HepG2 (cell line): ENCODE results near the gene TAF1C. TPM values are rescaled to one million over a fixed set of nuclear protein-coding genes. Genes with fewer than 3 reads are reported as not detected.
A peak's percentile ranks its signal among the peaks of the same experiment; 100 is the strongest.

Experiments used
- ATAC-seq: fragments of 200-7000 bp; cut with Tn5 transposase; 3 replicates; pipeline ENCODE4 v1.9.1; 2020; ENCODE audit warnings: mild to moderate bottlenecking, moderate library complexity
- BruUV-seq: library from RNA; stranded (reverse); fragments of 400-500 nt; replicated peaks from 2 replicates; lab custom pipeline; 2021; lab: Mats Ljungman, UMichigan
- CTCF ChIA-PET: fragments of 300-600 bp; formaldehyde crosslinking; extraction: SDS; loops from one replicate; lab custom pipeline; 2021; ENCODE audit warnings: low total read pairs, inconsistent platforms, low intra/inter-chr PET ratio; lab: Yijun Ruan, JAX
- POLR2A ChIA-PET: fragments of 350-600 bp; sonication (Branson Sonifier 250); formaldehyde crosslinking; loops from one replicate; lab custom pipeline; 2020; ENCODE audit warnings: antibody characterized with exemption, inconsistent platforms; lab: Yijun Ruan, JAX
- DNase-seq: peaks from one replicate; pipeline ENCODE4 v3.0.0-alpha.2; 2015; ENCODE audit warnings: low spot score
- FAIRE-seq: peaks from 3 replicates; lab custom pipeline; 2011; peaks lifted over from hg19 to GRCh38; lab: Jason Lieb, UNC
- H2AFZ ChIP-seq: one replicate; pipeline ENCODE4 v1.6.1; 2011; ENCODE audit warnings: low read length, inconsistent platforms
- H3K27ac ChIP-seq: fragments of 300-600 bp; 3 replicates; pipeline ENCODE4 v1.8.0; 2011; ENCODE audit warnings: mixed run types, mild to moderate bottlenecking, mixed read lengths, low read length, inconsistent platforms; ENCODE audit not compliant: insufficient read depth; ENCODE audit errors: extremely low read length
- H3K27me3 ChIP-seq, 2 experiments: fragments of 200-600 bp in 1 of 2; 2 replicates in 1 of 2; 3 replicates in 1 of 2; pipeline versions ENCODE4 v1.6.0 to v1.8.0; 2011; ENCODE audit warnings: low read length in 2 of 2, mild to moderate bottlenecking in 2 of 2, moderate library complexity in 2 of 2, inconsistent platforms in 1 of 2; ENCODE audit not compliant: insufficient read depth in 2 of 2, control insufficient read depth in 1 of 2
- H3K36me3 ChIP-seq, 2 experiments: fragments of 200-600 bp in 1 of 2; replicated peaks in 1 of 2; 2 replicates in 1 of 2; 3 replicates in 1 of 2; pipeline versions ENCODE4 v1.5.1 to v1.8.0; 2011; ENCODE audit warnings: low read length in 2 of 2, inconsistent platforms in 1 of 2; ENCODE audit not compliant: insufficient read depth in 2 of 2, control insufficient read depth in 1 of 2
- H3K4me1 ChIP-seq: 2 replicates; pipeline ENCODE4 v1.5.1; 2012; ENCODE audit warnings: low read length, inconsistent platforms; ENCODE audit not compliant: insufficient read depth
- H3K4me2 ChIP-seq: 2 replicates; pipeline ENCODE4 v1.6.0; 2011; ENCODE audit warnings: low read depth, low read length, inconsistent platforms
- H3K4me3 ChIP-seq, 3 experiments: fragments of 200-600 bp in 1 of 3; sonication (generic), shearing (Covaris generic) in 1 of 3; replicated peaks in 1 of 3; 2 replicates each; pipeline ENCODE4 v1.5.1; 2011 to 2016; ENCODE audit warnings: low read length in 3 of 3, inconsistent platforms in 2 of 3, low read depth in 2 of 3, mild to moderate bottlenecking in 2 of 3, control low read depth in 1 of 3, mixed read lengths in 1 of 3; ENCODE audit not compliant: insufficient read depth in 1 of 3
- H3K79me2 ChIP-seq: one replicate; pipeline ENCODE4 v1.6.1; 2011; ENCODE audit warnings: low read length, inconsistent platforms; ENCODE audit not compliant: insufficient read depth
- H3K9ac ChIP-seq: 2 replicates; pipeline ENCODE4 v1.6.0; 2011; ENCODE audit warnings: mild to moderate bottlenecking, low read depth, low read length, inconsistent platforms; ENCODE audit not compliant: insufficient read depth
- H3K9me3 ChIP-seq: 2 replicates; pipeline ENCODE4 v1.5.1; 2012; ENCODE audit warnings: mild to moderate bottlenecking, low read length
- H4K20me1 ChIP-seq: 2 replicates; pipeline ENCODE4 v1.6.0; 2011; ENCODE audit warnings: inconsistent platforms, mild to moderate bottlenecking, low read length, moderate library complexity; ENCODE audit not compliant: insufficient read depth
- HES4 ChIP-seq: sonication (generic); formaldehyde crosslinking; IDR thresholded peaks from 2 replicates; pipeline ENCODE4 v1.9.0; 2021; ENCODE audit warnings: mild to moderate bottlenecking, missing genetic modification reagents, borderline replicate concordance
- MAFK ChIP-seq, 2 experiments: IDR thresholded peaks in 1 of 2; conservative IDR thresholded peaks in 1 of 2; 2 replicates each; pipeline ENCODE4 v1.6.1; 2011; ENCODE audit warnings: improper control_type of control experiment in 2 of 2, low read length in 2 of 2
- NFE2L2 ChIP-seq: fragments of 150-350 bp; IDR thresholded peaks from 2 replicates; pipeline ENCODE4 v1.6.1; 2014; ENCODE audit warnings: low read length
- TBX3 ChIP-seq: fragments of 450-650 bp; IDR thresholded peaks from 2 replicates; pipeline ENCODE4 v1.6.1; 2017; ENCODE audit warnings: antibody characterized with exemption, mild to moderate bottlenecking, inconsistent platforms, borderline replicate concordance
- TOE1 ChIP-seq: sonication (generic); formaldehyde crosslinking; IDR thresholded peaks from 2 replicates; pipeline ENCODE4 v1.4.0; 2020; ENCODE audit warnings: mild to moderate bottlenecking, missing genetic modification reagents
- XBP1 ChIP-seq: sonication (generic); formaldehyde crosslinking; IDR thresholded peaks from 2 replicates; pipeline ENCODE4 v1.5.0; 2020; ENCODE audit warnings: missing genetic modification reagents
- ZMAT3 ChIP-seq: sonication (generic); formaldehyde crosslinking; conservative IDR thresholded peaks from 2 replicates; pipeline ENCODE4 v1.7.0; 2021; ENCODE audit warnings: missing genetic modification reagents
- ZNF441 ChIP-seq: sonication (generic); formaldehyde crosslinking; IDR thresholded peaks from 2 replicates; pipeline ENCODE4 v1.7.0; 2021; ENCODE audit warnings: missing genetic modification reagents, borderline replicate concordance
- ZNF782 ChIP-seq: sonication (generic); formaldehyde crosslinking; IDR thresholded peaks from 2 replicates; pipeline ENCODE4 v1.4.0; 2020; ENCODE audit warnings: missing genetic modification reagents, mild to moderate bottlenecking, borderline replicate concordance
- WGBS: methylation state at CpG from one replicate; pipeline ENCODE4 v1.1.6; 2017; ENCODE audit warnings: low lambda C conversion rate; 5-methylcytosine and 5-hydroxymethylcytosine counted together
- in situ Hi-C: cut with HindIII; loops from 2 replicates; pipeline ENCODE4 v1.10.0; 2017; ENCODE audit warnings: low pct_unique_long_range_greater_than_20kb; ENCODE audit not compliant: extremely low pct_ligation_motif_present
- intact Hi-C: fragments of 100-400 bp; cut with micrococcal nuclease; formaldehyde crosslinking; loops from one replicate; pipeline ENCODE4 v1.10.0; 2022; ENCODE audit not compliant: unreplicated experiment
- polyA plus RNA-seq, 8 experiments: library from polyadenylated mRNA; depleted of rRNA in 3 of 8; stranded (reverse) in 7 of 8; unstranded in 1 of 8; fragments of >200 nt; fragmentation: Illumina TruSeq in 4 of 8; extraction: Trizol in 4 of 8; gene quantifications; 2 replicates each; pipeline versions ENCODE4 v1.2.1 to v1.2.3, GENCODE V29; 2011 to 2016; ENCODE audit warnings: low read depth in 4 of 8, missing spikeins in 1 of 8, mixed read lengths in 1 of 8; ENCODE audit not compliant: insufficient read depth in 1 of 8
- total RNA-seq, 5 experiments: library from RNA; depleted of rRNA; stranded (reverse); fragments of >200 nt; fragmentation: Illumina TruSeq; extraction: Trizol; gene quantifications; 2 replicates each; pipeline ENCODE4 v1.2.3, GENCODE V29; 2016; ENCODE audit warnings: low read depth in 1 of 5
- TF ChIP-seq, protein P1 (sequence below): sonication (generic); formaldehyde crosslinking; IDR thresholded peaks from 2 replicates; pipeline ENCODE4 v1.4.0; 2020; ENCODE audit warnings: missing genetic modification reagents, borderline replicate concordance
- TF ChIP-seq, protein P2 (sequence below): sonication (generic); formaldehyde crosslinking; IDR thresholded peaks from 2 replicates; pipeline ENCODE4 v1.4.0; 2020; ENCODE audit warnings: missing genetic modification reagents

The TAF1C gene
- total and polyA plus RNA-seq, 2 of the 13 experiments (the other 11 are each of a cell fraction or from before 2014, with no cell fraction given), result 15.6 to 20.8 TPM

DNA sequence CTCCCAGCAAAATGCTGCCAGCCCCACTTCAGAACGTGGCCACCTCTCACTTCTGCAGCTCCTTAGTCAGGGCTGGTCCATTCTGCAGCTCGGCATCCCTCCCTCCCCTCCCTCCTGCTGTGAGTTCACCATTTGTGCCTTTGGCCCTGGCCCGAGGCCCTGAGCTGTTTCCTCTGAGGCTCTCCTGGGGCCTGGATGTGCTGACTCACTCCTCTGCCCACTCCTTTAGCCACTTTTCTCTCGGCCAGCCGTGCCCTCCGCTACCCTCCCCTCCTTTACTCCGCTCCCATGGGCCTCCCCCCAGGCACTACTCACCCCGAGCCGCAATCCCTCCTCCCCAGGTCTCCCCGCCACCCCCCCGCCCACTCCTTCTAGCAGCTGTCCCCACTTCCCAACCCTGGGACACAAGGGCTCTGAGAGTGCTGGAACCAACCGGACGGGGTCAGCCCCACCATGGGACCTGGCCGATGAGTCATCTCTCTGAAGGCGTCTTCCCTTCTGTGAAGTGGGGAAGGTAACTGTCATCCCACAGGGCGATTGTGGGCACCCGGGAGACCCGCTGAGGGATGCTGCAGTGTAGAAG lies 41.5 kb upstream of the TAF1C start:
- Histone ChIP-seq H3K4me3 (no peak overlapping the region), H3K27me3 (peaks cover 4 to 66% of the 10 kb centered on the region in 2 experiments; a peak in 3 of 5 replicates), H3K9ac (no peak overlapping the region), H4K20me1 (no peaks in the 10 kb centered on the region), H3K4me2 (no peak overlapping the region), H3K9me3 (no peaks in the 10 kb centered on the region), H3K4me1 (peaks cover 5% of the 10 kb centered on the region; the same call in 1 of the 2 replicates), H3K27ac (no peak overlapping the region), H2AFZ (no peak overlapping the region), H3K36me3 (no peaks in the 10 kb centered on the region), H3K79me2 (no peaks in the 10 kb centered on the region)
- in situ Hi-C loops, result no loop called here
- no peak for TF ChIP-seq TOE1
- no peak for TF ChIP-seq ZNF782 (CRISPR knock-in tag)
- no peak for TF ChIP-seq HES4
- TF ChIP-seq MAFK (conservative IDR thresholded peaks at IDR 0.05 in 1 of 2, IDR thresholded peaks at IDR 0.05 in 1 of 2; ENCODE audit: low read length in 2 of 2), result peak in 1 of 2 experiments; percentile 5; a peak in 1 of 4 replicates
- TF ChIP-seq NFE2L2, result peak; percentile 57; the same call in 1 of the 2 replicates
- POLR2A ChIA-PET, result no interaction called here
- intact Hi-C loops, result no loop called here
- BruUV-seq, result no TSS peak
- WGBS, result 31% methylated on average over 17 of the region's 18 CpGs
- FAIRE-seq (no peak), DNase-seq (peak; percentile 19), ATAC-seq (peak; percentile 66)
- CTCF ChIA-PET, result no interaction called here

DNA sequence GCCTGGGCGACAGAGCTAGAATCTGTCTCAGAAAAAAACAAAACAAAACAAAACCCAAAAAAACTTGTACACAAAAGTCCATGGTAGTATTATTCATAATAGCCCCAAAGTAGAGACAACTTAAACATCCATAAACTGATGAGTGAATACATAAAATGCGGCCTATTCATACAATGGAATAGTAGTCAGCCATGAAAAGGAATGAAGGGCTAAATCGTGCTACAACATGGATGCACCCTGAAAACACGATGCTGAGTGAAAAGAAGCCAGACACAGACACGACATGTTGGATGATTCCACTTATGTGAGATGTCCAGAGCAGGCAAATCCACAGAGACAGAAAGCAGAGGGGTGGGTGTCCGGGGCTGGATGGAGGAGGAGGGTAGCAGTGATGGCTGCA lies 40.7 kb upstream of the TAF1C start:
- ChIA-PET CTCF (no interaction called here), POLR2A (no interaction called here)
- in situ Hi-C loops (no loop called here), intact Hi-C loops (no loop called here)
- no peaks in the 10 kb centered on the region for H4K20me1 ChIP-seq
- no peak overlapping the region for H3K27ac ChIP-seq
- H3K4me3 ChIP-seq, result no peak overlapping the region
- H3K36me3 ChIP-seq, result no peaks in the 10 kb centered on the region
- DNase-seq (no peak), ATAC-seq (no peak), FAIRE-seq (no peak)
- H3K9me3 ChIP-seq, result no peaks in the 10 kb centered on the region
- H3K27me3 ChIP-seq, result peaks cover 4 to 58% of the 10 kb centered on the region in 2 experiments; a peak in 3 of 5 replicates
- WGBS, result 36% methylated on average over 6 of the region's 6 CpGs
- H3K9ac ChIP-seq, result no peak overlapping the region
- peaks cover 5% of the 10 kb centered on the region; the same call in 1 of the 2 replicates for H3K4me1 ChIP-seq
- H2AFZ ChIP-seq, result no peak overlapping the region
- H3K4me2 ChIP-seq, result no peak overlapping the region
- no peaks in the 10 kb centered on the region for H3K79me2 ChIP-seq
- BruUV-seq, result no TSS peak
- TF ChIP-seq ZMAT3 (no peak), ZNF441 (CRISPR knock-in tag) (no peak), TBX3 (no peak), XBP1 (CRISPR knock-in tag) (no peak)
- TF ChIP-seq, protein P1, sequence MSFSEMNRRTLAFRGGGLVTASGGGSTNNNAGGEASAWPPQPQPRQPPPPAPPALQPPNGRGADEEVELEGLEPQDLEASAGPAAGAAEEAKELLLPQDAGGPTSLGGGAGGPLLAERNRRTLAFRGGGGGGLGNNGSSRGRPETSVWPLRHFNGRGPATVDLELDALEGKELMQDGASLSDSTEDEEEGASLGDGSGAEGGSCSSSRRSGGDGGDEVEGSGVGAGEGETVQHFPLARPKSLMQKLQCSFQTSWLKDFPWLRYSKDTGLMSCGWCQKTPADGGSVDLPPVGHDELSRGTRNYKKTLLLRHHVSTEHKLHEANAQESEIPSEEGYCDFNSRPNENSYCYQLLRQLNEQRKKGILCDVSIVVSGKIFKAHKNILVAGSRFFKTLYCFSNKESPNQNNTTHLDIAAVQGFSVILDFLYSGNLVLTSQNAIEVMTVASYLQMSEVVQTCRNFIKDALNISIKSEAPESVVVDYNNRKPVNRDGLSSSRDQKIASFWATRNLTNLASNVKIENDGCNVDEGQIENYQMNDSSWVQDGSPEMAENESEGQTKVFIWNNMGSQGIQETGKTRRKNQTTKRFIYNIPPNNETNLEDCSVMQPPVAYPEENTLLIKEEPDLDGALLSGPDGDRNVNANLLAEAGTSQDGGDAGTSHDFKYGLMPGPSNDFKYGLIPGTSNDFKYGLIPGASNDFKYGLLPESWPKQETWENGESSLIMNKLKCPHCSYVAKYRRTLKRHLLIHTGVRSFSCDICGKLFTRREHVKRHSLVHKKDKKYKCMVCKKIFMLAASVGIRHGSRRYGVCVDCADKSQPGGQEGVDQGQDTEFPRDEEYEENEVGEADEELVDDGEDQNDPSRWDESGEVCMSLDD (CRISPR knock-in tag), result no peak
- TF ChIP-seq, protein P2, sequence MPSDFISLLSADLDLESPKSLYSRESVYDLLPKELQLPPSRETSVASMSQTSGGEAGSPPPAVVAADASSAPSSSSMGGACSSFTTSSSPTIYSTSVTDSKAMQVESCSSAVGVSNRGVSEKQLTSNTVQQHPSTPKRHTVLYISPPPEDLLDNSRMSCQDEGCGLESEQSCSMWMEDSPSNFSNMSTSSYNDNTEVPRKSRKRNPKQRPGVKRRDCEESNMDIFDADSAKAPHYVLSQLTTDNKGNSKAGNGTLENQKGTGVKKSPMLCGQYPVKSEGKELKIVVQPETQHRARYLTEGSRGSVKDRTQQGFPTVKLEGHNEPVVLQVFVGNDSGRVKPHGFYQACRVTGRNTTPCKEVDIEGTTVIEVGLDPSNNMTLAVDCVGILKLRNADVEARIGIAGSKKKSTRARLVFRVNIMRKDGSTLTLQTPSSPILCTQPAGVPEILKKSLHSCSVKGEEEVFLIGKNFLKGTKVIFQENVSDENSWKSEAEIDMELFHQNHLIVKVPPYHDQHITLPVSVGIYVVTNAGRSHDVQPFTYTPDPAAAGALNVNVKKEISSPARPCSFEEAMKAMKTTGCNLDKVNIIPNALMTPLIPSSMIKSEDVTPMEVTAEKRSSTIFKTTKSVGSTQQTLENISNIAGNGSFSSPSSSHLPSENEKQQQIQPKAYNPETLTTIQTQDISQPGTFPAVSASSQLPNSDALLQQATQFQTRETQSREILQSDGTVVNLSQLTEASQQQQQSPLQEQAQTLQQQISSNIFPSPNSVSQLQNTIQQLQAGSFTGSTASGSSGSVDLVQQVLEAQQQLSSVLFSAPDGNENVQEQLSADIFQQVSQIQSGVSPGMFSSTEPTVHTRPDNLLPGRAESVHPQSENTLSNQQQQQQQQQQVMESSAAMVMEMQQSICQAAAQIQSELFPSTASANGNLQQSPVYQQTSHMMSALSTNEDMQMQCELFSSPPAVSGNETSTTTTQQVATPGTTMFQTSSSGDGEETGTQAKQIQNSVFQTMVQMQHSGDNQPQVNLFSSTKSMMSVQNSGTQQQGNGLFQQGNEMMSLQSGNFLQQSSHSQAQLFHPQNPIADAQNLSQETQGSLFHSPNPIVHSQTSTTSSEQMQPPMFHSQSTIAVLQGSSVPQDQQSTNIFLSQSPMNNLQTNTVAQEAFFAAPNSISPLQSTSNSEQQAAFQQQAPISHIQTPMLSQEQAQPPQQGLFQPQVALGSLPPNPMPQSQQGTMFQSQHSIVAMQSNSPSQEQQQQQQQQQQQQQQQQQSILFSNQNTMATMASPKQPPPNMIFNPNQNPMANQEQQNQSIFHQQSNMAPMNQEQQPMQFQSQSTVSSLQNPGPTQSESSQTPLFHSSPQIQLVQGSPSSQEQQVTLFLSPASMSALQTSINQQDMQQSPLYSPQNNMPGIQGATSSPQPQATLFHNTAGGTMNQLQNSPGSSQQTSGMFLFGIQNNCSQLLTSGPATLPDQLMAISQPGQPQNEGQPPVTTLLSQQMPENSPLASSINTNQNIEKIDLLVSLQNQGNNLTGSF (CRISPR knock-in tag), result no peak
